H4 (cell line): ENCODE measurements around the gene PHEX. TPM values are rescaled to one million over a fixed set of nuclear protein-coding genes. Genes with fewer than 3 reads are reported as not detected.
"Not testable (repeated sequence)": the region's sequence is repeated elsewhere in the genome, so short reads cannot be mapped to it uniquely, and the experiment has no call there.

Source experiments
- DNase-seq: peaks from one replicate; pipeline ENCODE4 v3.0.0-alpha.2; 2015; ENCODE audit warnings: low spot score
- total RNA-seq: library from RNA; depleted of rRNA; stranded (reverse); fragments of >200 nt; shearing (Covaris generic); gene quantifications from 2 replicates; pipeline ENCODE4 v1.2.3, GENCODE V29; 2014; rRNA removed

PHEX gene
- total RNA-seq, 1 experiment from 2014 or later = 0.85 TPM

GRCh38 chrX:22237479-22237878 is 205.4 kb downstream of the PHEX start:
- no peak for DNase-seq

GRCh38 chrX:22246620-22247019 is 214.5 kb downstream of the PHEX start:
- no peak for DNase-seq

GRCh38 chrX:22247169-22247568 is 215.0 kb downstream of the PHEX start:
- no peak for DNase-seq

- DNase-seq = no peak
Observed at GRCh38 chrX:22248401-22248800, 216.3 kb downstream of the PHEX start.

GRCh38 chrX:22249371-22249770 is 217.2 kb downstream of the PHEX start:
- DNase-seq = no peak

- DNase-seq = no peak
Observed at GRCh38 chrX:22268706-22269105, 236.6 kb downstream of the PHEX start.

- DNase-seq = no peak
Observed at GRCh38 chrX:22272613-22273012, 240.5 kb downstream of the PHEX start, which contains the start of gene CBLL2. Gene CBLL2 (plus strand): TSS chrX:22272913. CDS start chrX:22272992, 79 bp downstream.

- no peak for DNase-seq
Observed at GRCh38 chrX:22273714-22274317, 241.7 kb downstream of the PHEX start.

GRCh38 chrX:22276781-22277180 is 244.7 kb downstream of the PHEX start:
- no peak for DNase-seq

GRCh38 chrX:22278375-22278774 is 246.2 kb downstream of the PHEX start:
- DNase-seq = no peak

- not testable (repeated sequence) for DNase-seq
Observed at GRCh38 chrX:22289209-22289608, 257.1 kb downstream of the PHEX start.

GRCh38 chrX:22296871-22297270 is 264.7 kb downstream of the PHEX start:
- DNase-seq = peak; percentile 8

GRCh38 chrX:22300130-22300529 is 268.0 kb downstream of the PHEX start:
- DNase-seq = peak; percentile 81

Other genes starting within 250 kb of the PHEX start
- gene MBTPS2, start 192.7 kb upstream of the PHEX start, total RNA-seq = 7.6 and 7.8 TPM in 2 replicates
- 2.1 and 2.4 TPM in 2 replicates for gene YY2, start 176.3 kb upstream of the PHEX start, total RNA-seq
- gene SMS, start 91.6 kb upstream of the PHEX start, total RNA-seq = 188 and 213 TPM in 2 replicates
- gene CBLL2, start 240.6 kb downstream of the PHEX start, total RNA-seq = not detected in 2 replicates